CD4-positive, alpha-beta T cell treated with Interleukin-1 beta for 1 hour (primary cell): ENCODE measurements around the gene PRDM4.
A peak's percentile ranks its signal among the peaks of the same experiment; 100 is the strongest.

Source experiments
- DNase-seq, 2 donors: peaks; one replicate each; pipeline ENCODE4 v3.0.0-alpha.2; 2020 to 2022

PRDM4 gene

GRCh38 chr12:107684990-107685359 is 76.0 kb downstream of the PRDM4 start:
- peak in 1 of 2 donors; percentile 23 for DNase-seq

GRCh38 chr12:107684029-107684795 is 76.7 kb downstream of the PRDM4 start:
- no peak for DNase-seq
